ENCODE measurements around the gene ZNF688.
A peak's percentile ranks its signal among the peaks of the same experiment; 100 is the strongest.

- no peak for TF ChIP-seq CHD4 (IDR thresholded peaks at IDR 0.05; ENCODE audit: insufficient read depth, insufficient replicate concordance, low read depth, low read length, poor library complexity, severe bottlenecking)
- TF ChIP-seq JUN (IDR thresholded peaks at IDR 0.05; ENCODE audit: borderline replicate concordance, low read depth, low read length): peak; percentile 11; the same call in 1 of the 2 replicates
- TF ChIP-seq JUN (CRISPR knock-in tag; IDR thresholded peaks at IDR 0.05; ENCODE audit: borderline replicate concordance): no peak
- TF ChIP-seq FOXJ2 (tag; IDR thresholded peaks at IDR 0.05): no peak
Measured at GRCh38 chr16:30541502-30542329, 29.8 kb downstream of the ZNF688 start.
